Stimulated activated CD8-positive, alpha-beta memory T cell treated with anti-CD3 and anti-CD28 coated beads, Interleukin-12 subunit alpha, Interleukin-12 subunit beta, amount 100 ng/mL, for 1 hour (primary cell): Measurements from ENCODE around the gene POMT2.
"Not testable (repeated sequence)": the region's sequence is repeated elsewhere in the genome, so short reads cannot be mapped to it uniquely, and the experiment has no call there.

Experiments
- DNase-seq: peaks from one replicate; pipeline ENCODE4 v3.0.0-alpha.2; 2020; ENCODE audit warnings: low read depth

Gene POMT2

DNA sequence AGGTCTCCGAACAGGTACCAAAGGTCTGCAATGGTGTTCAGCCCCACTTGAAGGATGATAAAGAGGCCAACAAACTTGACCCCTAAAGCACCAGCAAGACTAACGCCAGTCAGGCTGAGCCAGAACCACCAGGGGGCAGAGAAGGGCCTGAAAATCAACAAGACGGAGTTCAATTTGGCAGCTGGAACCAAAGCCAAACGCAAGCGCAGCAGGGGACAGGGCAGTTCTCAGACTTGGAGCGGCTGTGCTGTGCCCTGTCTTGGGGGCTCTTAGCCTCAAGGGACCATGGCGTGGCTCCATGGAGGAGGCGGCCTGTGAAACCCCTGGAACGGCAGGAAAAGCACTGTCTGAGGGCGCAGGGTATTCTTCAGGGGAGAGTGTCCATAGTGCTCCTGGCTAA is 19.6 kb downstream of the POMT2 start:
- DNase-seq: peak; percentile 27

DNA sequence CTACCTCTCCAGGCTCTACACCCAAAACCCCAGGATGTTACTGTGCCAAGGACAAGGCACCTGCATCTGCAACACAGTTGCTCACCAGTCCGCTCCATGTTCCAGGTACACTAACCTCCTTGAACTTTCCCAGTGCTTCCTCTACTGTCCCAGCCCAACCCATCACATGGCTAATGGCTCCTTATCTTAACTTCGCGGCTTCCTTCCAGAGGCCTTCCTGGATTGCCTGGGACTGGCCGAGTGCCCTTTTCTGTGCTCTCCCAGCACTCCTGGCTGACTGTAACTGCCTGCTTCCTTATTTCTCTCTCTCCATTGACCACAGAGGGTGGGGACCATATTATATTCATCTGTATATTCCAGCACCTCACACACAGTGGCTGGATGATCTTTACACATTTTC is 20.9 kb downstream of the POMT2 start:
- no peak for DNase-seq

DNA sequence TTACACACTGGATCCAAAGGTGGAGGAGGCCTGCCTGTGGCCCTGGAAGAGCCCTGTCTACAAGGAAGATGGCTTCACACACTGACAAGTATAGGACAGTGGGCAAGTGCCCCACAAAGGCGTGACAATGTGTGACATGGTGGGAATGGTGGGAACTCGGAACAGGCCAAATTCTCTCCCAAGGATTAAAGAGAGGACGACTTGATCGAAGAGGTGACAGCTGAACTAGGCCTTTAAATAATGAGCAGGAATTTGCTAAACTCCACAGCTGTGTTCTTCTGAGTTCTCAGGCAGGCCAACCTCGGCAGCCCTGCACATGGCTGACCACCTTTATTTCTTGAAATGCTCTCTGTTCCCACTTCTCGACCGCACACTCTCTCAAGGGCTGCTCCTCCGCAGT is 23.8 kb downstream of the POMT2 start:
- no peak for DNase-seq

- no peak for DNase-seq
These were observed 24.5 kb downstream of the POMT2 start for GRCh38 chr14:77296155-77296554.

GRCh38 chr14:77290705-77291104 is 30.0 kb downstream of the POMT2 start:
- DNase-seq: no peak

DNA sequence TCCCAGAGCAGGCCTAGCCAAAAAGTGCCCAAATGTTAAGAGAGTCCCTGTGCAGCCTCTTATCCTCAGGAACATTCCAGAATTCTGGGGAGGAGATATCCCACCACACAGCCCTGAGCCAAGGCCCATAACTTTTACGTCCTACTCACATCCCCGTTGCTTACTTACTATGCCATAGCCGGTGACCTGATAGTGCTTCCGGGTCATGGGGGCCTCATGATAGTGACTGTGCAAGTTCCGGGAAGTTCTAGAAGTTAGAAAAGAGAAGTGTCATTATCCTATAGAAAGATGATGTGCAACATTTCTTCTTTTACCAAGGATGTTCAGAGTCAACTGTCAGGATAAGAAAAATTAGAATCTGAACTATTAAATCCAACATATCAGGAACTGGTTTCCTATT is 34.1 kb downstream of the POMT2 start:
- no peak for DNase-seq

- DNase-seq: no peak
These were observed 36.2 kb downstream of the POMT2 start for GRCh38 chr14:77284466-77284865.

- no peak for DNase-seq
These were observed 36.6 kb downstream of the POMT2 start for GRCh38 chr14:77284066-77284465.

DNA sequence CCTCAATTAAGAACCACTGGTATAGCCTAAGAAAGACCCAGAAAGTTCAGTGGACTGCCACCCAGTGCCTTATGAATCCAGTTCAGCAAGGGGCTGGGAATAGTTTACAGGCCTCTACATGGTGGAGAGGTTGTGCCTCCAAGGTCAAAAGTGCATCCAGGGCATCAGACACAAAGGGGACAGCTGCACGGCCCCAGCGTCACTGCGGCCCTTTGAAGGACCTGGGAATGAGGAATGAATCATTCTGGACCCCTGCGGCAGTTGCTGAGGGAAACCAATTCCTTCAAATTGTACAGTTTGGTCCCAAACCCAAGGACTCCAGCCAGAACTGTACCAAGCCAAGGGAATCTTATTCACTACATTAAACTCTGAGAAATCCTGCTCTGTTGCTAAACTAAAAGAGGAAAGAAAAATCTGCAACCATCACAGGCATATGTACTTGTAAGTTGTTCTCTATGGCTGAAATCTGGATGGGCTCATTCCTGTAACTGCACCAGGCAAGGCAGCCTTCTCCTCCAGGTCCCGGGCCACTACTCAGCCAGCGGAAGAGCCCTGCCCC is 38.8 kb downstream of the POMT2 start:
- DNase-seq: no peak

DNA sequence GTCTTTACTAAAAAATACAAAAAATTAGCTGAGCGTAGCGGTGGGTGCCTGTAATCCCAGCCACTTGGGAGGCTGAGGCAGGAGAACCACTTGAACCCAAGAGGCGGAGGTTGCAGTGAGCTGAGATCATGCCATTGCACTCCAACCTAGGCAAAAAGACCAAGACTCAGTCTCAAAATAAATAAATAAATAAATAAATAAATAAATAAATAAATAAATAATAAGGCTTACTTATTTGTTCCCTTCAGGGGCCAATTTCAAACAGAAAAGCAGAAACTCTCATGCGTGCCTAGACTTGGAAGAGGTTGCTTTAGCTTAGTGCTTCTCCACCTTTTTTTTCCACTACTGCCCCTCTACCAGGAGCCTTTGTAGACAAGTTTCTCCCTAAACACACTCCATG is 39.8 kb downstream of the POMT2 start:
- DNase-seq: not testable (repeated sequence)

GRCh38 chr14:77279719-77280118 is 41.0 kb downstream of the POMT2 start:
- no peak for DNase-seq

DNA sequence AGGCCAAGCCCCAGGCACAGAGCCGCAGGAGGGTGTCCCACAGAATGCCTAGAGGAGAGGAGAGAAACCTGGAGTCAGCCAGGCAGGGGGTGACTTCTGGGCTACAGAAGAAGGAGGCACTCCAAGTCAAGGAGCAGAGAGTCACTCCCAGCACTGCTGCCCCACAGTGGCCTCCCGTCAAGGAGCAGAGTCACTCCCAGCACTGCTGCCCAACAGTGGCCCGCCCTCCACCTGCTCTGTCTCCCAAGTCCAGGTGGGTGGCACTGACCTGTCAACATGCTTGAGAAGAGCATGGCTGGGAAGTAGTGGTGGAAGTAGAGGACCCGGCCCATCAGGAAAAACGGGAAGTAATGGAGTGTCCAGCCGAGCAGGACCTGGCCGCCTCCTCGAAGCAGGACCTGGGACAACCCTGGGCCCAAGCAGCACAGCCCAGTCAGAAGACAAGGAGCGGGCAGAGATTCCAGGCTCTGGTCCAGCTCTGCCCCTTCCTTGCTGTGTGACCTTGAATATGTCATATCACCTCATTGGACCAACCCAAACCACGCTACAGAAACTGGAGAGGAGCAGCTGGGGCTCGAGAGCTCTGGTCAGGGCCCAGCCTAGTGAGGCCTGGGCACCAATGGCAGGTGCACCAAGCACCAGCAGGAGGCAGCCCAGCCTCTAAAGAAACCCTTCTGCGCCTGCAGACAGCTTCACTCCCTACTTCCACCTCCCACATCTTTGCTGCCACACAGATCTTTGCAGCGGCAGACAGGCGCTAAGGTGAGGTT is 42.0 kb downstream of the POMT2 start:
- no peak for DNase-seq

GRCh38 chr14:77276959-77277358 is 43.7 kb downstream of the POMT2 start:
- DNase-seq: no peak

DNA sequence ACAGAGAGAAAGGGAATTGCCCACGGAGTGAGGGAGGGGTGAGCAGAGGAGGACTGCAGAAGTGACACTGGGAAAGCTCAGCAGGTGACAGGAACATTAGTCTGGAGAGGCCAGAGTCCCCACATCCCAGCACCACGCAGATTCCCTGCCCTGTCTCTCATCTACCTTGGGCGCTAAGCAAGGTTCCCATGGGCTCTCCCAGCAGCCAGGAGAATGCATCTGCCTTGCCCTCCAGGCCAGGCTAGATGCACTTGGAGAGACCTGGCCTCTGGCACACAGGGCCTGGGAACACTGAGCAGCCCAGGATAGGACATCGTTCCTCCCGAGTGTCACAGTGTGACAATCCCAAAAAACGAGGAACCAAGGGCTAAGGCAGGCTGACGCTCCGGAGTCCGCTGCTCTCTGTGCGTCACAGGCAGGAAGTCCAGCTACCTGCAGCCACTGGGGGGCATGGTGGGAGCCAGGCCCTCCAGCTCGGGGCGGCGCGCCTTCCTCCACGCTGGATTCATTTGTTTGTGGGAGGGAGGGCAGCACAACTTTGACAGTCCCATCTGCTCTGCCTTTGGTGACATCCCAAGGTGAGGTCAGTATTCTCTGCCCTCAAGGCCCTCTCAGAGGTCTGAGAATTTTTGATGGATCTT is 44.3 kb downstream of the POMT2 start:
- DNase-seq: no peak

DNA sequence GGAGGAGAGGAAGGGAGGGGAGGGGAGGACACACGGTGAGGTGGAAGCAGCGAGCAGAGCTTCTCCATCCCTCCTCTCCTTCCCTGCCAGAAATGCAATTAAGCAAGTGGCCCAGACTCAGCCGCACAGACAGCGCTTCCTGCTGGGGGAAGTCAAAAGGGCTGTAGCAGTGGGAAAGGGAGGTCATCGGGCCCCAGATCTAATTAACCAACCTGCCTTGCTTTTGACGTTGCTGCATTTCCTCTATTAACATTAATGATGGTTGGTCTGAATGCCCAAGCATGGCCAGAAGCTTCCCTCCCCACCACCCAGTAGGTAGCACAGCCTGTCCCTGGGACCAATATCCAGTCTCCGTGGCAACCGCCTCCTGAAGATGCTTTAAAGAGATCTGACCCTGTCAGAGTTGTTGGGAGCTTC is 45.1 kb downstream of the POMT2 start:
- no peak for DNase-seq

DNA sequence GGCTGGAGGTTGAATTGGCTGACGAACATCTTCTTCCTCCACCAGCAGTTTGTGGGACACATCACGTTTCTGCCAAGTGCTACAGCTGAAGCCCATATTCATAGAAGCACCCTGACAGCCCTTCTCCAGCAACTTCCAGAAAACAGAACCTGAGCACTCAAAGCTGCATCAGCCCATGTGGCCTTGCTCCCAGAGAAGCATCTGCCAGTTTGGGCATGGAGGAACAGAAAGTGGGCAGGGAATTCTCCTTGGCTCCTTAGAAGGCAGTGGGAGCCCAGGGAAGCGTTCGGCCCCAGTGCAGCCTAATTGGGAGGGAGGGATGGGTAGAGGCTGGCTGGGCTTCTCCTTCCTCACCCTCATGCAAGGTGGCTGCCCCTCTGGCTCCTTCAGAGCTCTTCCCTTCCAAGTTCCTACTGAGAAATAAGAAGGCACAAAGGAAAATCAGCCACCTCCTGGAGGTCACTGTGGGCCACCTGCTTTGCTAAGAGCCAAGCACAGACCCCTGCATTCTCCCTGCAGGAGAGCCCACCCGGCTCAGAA is 45.6 kb downstream of the POMT2 start:
- DNase-seq: no peak

GRCh38 chr14:77273796-77274195 is 46.9 kb downstream of the POMT2 start:
- no peak for DNase-seq

DNA sequence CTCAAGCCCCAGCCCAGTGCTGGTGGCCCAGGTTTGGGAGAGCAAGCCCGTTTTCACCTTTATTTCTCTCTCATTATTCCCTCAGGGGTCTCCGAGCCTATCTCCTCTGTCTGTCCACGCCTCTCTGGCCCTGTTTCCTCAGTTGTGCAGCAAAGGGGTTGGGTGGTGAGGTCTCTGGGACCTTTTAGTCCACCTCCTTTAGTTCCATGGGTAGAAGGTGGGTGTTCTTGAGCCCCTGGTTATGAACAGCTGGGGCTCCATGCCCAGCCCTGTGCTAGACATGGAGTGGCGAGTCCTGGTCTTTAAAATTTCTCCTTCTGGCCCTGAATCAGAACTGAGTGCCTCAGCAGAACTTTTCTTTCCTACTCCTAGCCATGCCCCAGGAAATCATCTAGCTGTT is 48.4 kb downstream of the POMT2 start:
- no peak for DNase-seq

- DNase-seq: no peak
These were observed 49.5 kb downstream of the POMT2 start, which contains the start of gene NGB for GRCh38 chr14:77271113-77271710. Gene NGB, minus strand, starts transcription at chr14:77271206. Its CDS starts 269 bp downstream, at chr14:77270937.

DNA sequence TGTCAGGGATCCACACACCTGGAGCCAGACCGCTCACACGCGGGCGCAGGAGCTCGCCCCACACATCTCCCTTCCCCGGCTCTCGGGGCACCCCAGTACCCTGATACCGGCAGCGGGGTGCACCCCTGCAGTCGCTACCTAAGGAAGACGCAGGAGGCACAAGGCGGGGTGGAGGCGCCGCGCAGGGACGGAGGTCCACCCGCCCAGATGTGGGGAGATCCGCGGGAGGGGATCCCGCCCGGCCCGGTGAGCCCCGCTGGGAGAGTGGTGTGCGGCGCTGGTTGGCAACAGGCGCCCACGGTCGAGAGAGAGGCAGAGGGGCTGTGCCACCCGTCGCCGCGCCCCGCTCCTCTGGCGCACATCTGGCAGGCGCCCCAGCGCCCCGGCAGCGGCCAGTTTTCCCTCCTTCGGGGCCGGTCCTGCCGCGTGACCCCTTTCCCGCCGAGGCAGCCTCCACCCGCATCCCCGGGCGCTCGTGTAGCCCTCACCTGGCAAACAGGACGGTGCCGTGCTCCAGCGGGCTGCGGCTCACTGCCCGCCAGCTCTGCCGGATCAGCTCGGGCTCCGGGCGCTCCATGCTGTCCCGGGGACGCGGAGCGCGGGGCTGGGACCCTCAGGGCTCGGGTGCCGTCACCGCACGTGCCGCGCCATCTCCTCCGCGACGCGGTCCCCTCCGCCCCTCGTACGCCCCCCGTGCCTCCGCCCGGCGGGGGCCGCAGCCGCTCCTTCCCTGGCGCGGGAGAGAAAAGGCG is 50.1 kb downstream of the POMT2 start:
- DNase-seq: no peak

DNA sequence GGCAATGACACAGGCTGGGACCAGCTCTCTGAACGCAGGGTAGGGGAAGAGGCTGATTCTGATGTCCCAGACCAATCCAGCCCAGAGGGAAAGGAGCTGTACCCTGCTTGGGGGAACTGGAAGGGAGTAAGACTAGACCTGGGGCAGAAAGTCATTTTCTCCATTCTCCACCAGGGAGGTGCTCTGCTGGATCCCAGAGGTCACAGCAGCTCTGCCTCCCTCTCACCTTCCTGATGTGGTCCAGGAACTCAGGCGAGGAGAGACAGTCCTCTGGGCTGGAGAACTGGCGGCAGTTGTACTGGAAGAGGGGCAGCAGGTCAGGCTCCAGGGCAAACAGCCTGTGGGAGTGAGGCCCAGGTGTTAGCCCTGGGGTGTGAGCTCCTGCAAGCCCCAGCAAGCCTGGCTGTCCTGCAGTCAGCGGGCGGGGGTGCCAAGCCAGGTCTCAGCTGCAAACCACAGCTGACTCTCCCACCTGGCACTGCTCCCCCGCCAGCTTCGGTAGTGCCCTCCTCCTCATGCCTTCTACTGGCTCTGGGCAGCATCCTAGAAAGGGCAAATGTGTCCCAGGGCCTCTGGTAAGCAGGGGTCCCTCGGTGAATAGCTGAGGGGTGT is 51.6 kb downstream of the POMT2 start:
- DNase-seq: no peak
